Peyer's patch (tissue), 4 donors: ENCODE data around the gene SLC16A9.

Experiments used
- CTCF ChIP-seq, 6 experiments: fragments of 450-650 bp in 4 of 6; fragments of 200-600 bp in 2 of 6; sonication (generic) in 1 of 6; IDR thresholded peaks; one replicate each; pipeline ENCODE4 v1.5.1; 2017 to 2019; ENCODE audit warnings: antibody characterized with exemption in 6 of 6, mild to moderate bottlenecking in 3 of 6, moderate library complexity in 1 of 6
- POLR2A ChIP-seq, 2 donors: fragments of 450-650 bp; IDR thresholded peaks; one replicate each; pipeline ENCODE4 v1.5.1; 2017; ENCODE audit warnings: antibody characterized with exemption in 2 of 2, mild to moderate bottlenecking in 2 of 2, moderate library complexity in 2 of 2

DNA sequence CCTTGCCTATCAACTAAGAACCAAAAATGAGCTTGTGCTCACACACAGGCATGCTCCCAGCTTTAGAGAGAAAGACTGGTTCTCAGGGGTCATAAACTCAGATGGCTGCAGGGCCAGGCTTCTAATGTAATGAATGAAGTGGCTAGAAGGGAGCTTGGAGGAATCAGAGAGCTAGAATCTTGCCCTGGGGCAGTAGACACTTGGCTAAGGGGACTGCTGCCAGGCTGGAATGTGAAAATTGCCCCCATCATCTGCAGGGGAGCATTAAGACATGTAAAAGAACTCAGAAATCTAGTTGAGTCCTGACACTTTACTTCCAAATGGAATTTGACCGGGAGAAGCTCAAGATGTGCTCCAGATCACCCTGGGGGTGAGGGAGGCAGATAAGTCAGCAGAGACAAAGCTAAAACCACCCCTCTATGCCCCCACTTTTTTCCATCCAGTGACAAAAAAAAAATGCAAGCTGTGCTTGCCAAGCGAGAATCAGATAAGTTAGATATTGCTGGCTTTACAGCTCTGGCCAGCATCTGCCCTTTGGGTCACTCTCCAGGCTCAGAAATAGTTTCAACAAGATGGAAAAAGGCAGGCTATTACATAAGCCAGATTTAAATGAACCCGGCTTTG is 2.3 kb upstream of the SLC16A9 start:
- TF ChIP-seq CTCF (IDR thresholded peaks at IDR 0.05) (no peak), POLR2A (IDR thresholded peaks at IDR 0.05) (no peak)
